ENCODE data around the gene VASH1. TPM values are rescaled to one million over a fixed set of nuclear protein-coding genes. Genes with fewer than 3 reads are reported as not detected.
A peak's percentile ranks its signal among the peaks of the same experiment; 100 is the strongest.

Gene VASH1
- total RNA-seq, 3 donors from 2014 or later (not counting 1 experiment from before 2014, with no cell fraction given), result 9.5 to 15.0 (median 13.5) TPM

DNA sequence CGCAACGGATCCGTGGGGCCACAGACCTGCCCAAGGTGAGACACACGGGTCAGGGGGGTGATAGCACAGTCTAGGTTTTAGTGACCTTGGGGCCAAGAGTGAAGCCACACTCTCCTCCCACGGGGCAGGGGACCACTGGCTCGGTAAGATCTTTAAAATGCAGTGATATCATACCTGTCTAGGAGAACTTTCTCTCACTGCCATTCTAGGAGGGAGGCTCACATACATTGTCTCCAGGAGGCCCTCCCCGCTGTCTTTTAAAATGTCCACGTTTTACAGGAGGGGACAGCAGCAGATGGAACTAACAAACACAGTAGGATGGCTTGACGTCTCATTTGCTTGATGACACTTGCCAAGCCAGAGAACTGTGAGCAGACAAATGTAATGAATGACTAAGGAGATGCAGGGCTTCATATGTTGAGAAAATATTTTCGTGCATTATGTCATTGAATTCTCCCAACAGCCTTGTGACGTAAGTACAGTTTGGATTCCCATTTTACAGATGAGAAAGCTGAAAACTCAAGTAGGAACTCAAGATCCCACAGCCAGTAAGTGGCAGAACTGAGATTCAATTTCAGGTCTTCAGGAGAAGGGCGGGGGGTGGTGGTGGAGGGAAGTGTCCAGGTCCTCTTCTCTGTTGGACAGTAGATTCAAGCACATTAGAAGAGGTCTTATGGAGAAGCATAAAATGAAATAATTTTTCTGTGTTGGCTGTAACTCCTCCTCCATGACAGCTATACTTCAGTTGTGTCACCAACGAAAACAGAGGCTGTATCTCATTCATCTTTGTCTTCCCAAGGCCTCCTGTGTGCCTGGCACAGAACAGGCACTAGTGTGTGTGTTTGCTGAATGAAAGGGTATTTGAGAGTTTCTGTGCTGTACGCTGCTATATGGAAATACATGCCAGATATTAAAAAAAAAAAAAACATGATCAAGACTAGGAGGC lies 2.1 kb downstream of the VASH1 start:
- Histone ChIP-seq H3K27ac (ENCODE audit: low read length) (no peak overlapping the region), H3K4me3 (ENCODE audit: low read length) (no peak overlapping the region), H3K27me3 (ENCODE audit: control insufficient read depth, insufficient read depth, low read length) (no peaks in the 10 kb centered on the region), H3K9me3 (ENCODE audit: control insufficient read depth, insufficient read depth, low read length) (no peaks in the 10 kb centered on the region), H3K4me1 (ENCODE audit: control insufficient read depth, insufficient read depth, low read length) (peaks cover 25% of the 10 kb centered on the region), H3K36me3 (ENCODE audit: control insufficient read depth, insufficient read depth, low read length) (no peaks in the 10 kb centered on the region)
- peak overlapping the region; percentile 88 for H3K4me3 Mint-ChIP-seq
- H3K27ac Mint-ChIP-seq, result peak overlapping the region; percentile 16 to 31
- H3K27me3 Mint-ChIP-seq (ENCODE audit: low read depth in 2 of 2), result peaks cover under 1 to 3% of the 10 kb centered on the region in 2 donors
- peaks cover 7 to 24% of the 10 kb centered on the region in 2 donors for H3K4me1 Mint-ChIP-seq
- no peaks in the 10 kb centered on the region for H3K9me3 Mint-ChIP-seq
- ATAC-seq (no peak), DNase-seq (no peak)
- H3K36me3 Mint-ChIP-seq, result no peaks in the 10 kb centered on the region
- TF ChIP-seq, protein P1, sequence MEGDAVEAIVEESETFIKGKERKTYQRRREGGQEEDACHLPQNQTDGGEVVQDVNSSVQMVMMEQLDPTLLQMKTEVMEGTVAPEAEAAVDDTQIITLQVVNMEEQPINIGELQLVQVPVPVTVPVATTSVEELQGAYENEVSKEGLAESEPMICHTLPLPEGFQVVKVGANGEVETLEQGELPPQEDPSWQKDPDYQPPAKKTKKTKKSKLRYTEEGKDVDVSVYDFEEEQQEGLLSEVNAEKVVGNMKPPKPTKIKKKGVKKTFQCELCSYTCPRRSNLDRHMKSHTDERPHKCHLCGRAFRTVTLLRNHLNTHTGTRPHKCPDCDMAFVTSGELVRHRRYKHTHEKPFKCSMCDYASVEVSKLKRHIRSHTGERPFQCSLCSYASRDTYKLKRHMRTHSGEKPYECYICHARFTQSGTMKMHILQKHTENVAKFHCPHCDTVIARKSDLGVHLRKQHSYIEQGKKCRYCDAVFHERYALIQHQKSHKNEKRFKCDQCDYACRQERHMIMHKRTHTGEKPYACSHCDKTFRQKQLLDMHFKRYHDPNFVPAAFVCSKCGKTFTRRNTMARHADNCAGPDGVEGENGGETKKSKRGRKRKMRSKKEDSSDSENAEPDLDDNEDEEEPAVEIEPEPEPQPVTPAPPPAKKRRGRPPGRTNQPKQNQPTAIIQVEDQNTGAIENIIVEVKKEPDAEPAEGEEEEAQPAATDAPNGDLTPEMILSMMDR (IDR thresholded peaks at IDR 0.05), result no peak
- intact Hi-C loops (cut with micrococcal nuclease), result no loop called here
- WGBS (ENCODE audit: insufficient coverage), result 92% methylated on average over 14 of the region's 14 CpGs

GRCh38 chr14:76765461-76765931 lies 4.2 kb downstream of the VASH1 start:
- H3K27ac ChIP-seq (ENCODE audit: low read length), result no peak overlapping the region
- 91% methylated on average over 6 of the region's 6 CpGs for WGBS (ENCODE audit: insufficient coverage)
- no peak for ATAC-seq
- DNase-seq, result no peak
- no peaks in the 10 kb centered on the region for H3K9me3 ChIP-seq (ENCODE audit: control insufficient read depth, insufficient read depth, low read length)
- H3K27me3 ChIP-seq (ENCODE audit: control insufficient read depth, insufficient read depth, low read length), result no peaks in the 10 kb centered on the region
- H3K4me1 ChIP-seq (ENCODE audit: control insufficient read depth, insufficient read depth, low read length), result peaks cover 35% of the 10 kb centered on the region
- H3K4me1 Mint-ChIP-seq, result peaks cover 7 to 33% of the 10 kb centered on the region in 2 donors
- H3K4me3 Mint-ChIP-seq, result no peak overlapping the region
- H3K27me3 Mint-ChIP-seq (ENCODE audit: low read depth in 2 of 2), result no peaks in the 10 kb centered on the region
- TF ChIP-seq, protein P1 (IDR thresholded peaks at IDR 0.05), result no peak
- H3K27ac Mint-ChIP-seq, result peak overlapping the region; percentile 33 to 58
- H3K36me3 Mint-ChIP-seq, result no peaks in the 10 kb centered on the region
- H3K9me3 Mint-ChIP-seq, result no peaks in the 10 kb centered on the region
- H3K36me3 ChIP-seq (ENCODE audit: control insufficient read depth, insufficient read depth, low read length), result no peaks in the 10 kb centered on the region
- H3K4me3 ChIP-seq (ENCODE audit: low read length), result no peak overlapping the region
- intact Hi-C loops (cut with micrococcal nuclease), result loop anchor here (5.0 kb wide), 2 partner anchors 272 to 332 kb away; partner anchors contain the start of gene CIPC

GRCh38 chr14:76767681-76768656 lies 6.7 kb downstream of the VASH1 start:
- no peaks in the 10 kb centered on the region for H3K36me3 Mint-ChIP-seq
- DNase-seq (peak; percentile 59 to 87), ATAC-seq (peak; percentile 94 to 97 (median 94))
- 22% methylated on average over 14 of the region's 15 CpGs for WGBS (ENCODE audit: insufficient coverage)
- H3K27ac ChIP-seq (ENCODE audit: low read length), result peak overlapping the region; percentile 76
- H3K27me3 Mint-ChIP-seq (ENCODE audit: low read depth in 2 of 2), result no peaks in the 10 kb centered on the region
- no peaks in the 10 kb centered on the region for H3K9me3 Mint-ChIP-seq
- intact Hi-C loops (cut with micrococcal nuclease), result loop anchor here (2.0 to 5.0 kb wide), 3 partner anchors 45 to 329 kb away; partner anchors contain the start of genes ANGEL1 and CIPC
- H3K9me3 ChIP-seq (ENCODE audit: control insufficient read depth, insufficient read depth, low read length), result no peaks in the 10 kb centered on the region
- H3K36me3 ChIP-seq (ENCODE audit: control insufficient read depth, insufficient read depth, low read length), result no peaks in the 10 kb centered on the region
- TF ChIP-seq, protein P1 (IDR thresholded peaks at IDR 0.05), result no peak
- H3K27me3 ChIP-seq (ENCODE audit: control insufficient read depth, insufficient read depth, low read length), result no peaks in the 10 kb centered on the region
- peak overlapping the region; percentile 81 to 87 for H3K27ac Mint-ChIP-seq
- H3K4me1 Mint-ChIP-seq, result peaks cover 0 to 24% of the 10 kb centered on the region in 2 donors
- peaks cover 29% of the 10 kb centered on the region for H3K4me1 ChIP-seq (ENCODE audit: control insufficient read depth, insufficient read depth, low read length)
- no peak overlapping the region for H3K4me3 ChIP-seq (ENCODE audit: low read length)
- no peak overlapping the region for H3K4me3 Mint-ChIP-seq
